Endothelial cell of umbilical vein (primary cell): Measurements from ENCODE around the gene SV2C.

ENCODE experiments used
- CTCF ChIP-seq, 2 donors: IDR thresholded peaks; 1 replicate in 1 of 2; 2 replicates in 1 of 2; pipeline ENCODE4 v1.5.1; 2011; ENCODE audit warnings: low read length in 2 of 2, mild to moderate bottlenecking in 2 of 2, moderate library complexity in 2 of 2, control low read depth in 1 of 2, inconsistent platforms in 1 of 2, low read depth in 1 of 2; ENCODE audit not compliant: insufficient read depth in 1 of 2; ENCODE audit errors: extremely low read depth in 1 of 2
- POLR2A ChIP-seq: IDR thresholded peaks from 2 replicates; pipeline ENCODE4 v1.6.1; 2012; ENCODE audit warnings: low read depth, mild to moderate bottlenecking, control low read depth, low read length

DNA sequence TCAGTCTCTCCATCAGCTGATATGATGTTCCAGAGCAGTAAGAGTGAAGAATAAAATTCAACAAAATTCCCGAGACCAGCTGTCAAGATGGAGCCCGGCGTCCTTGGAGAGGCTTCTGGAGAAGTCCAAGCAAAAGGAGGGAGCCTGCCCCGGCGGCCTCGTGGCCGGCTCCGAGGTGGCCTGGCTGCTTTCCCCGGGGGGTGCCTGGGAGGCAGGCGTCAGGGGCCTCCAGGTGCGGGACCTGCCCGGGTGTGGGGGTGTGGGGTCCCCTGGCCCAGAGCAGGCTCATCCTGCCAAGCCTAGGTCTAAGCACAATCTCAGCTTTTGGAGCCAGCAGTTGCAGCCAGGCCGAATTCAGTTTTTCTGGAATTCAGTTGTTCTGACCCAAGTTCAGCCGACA lies 197.3 kb downstream of the SV2C start:
- TF ChIP-seq POLR2A = no peak
- no peak for TF ChIP-seq CTCF (IDR thresholded peaks at IDR 0.05; ENCODE audit: extremely low read depth in 1 of 2, insufficient read depth in 1 of 2, low read depth in 1 of 2, low read length in 2 of 2)
